ENCODE data around the gene DUSP28.

DNA sequence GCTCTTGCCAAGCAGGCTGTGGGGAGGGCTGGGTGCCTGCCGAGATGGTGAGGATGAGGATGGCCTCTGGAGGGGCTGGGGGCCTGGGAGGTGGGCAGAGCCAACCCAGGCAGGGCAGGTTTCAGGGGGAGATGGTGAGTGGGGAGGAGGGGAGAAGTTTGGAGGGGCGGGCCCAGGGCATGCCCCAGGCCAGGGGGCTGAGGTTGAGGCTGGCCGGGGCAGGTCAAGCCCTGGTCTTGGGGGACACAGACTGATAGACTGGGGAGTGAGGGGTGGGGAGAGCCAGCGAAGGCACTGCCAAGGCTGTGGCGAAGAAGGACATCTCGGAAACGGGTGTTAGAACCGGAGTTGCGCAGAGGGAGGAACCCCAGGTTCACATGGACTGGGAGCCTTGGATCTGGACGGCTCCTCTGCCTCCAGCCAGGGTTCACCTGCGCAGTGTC lies 39.0 kb downstream of the DUSP28 start:
- TF ChIP-seq POLR2AphosphoS5 (IDR thresholded peaks at IDR 0.05): no peak
- TF ChIP-seq, protein P1, sequence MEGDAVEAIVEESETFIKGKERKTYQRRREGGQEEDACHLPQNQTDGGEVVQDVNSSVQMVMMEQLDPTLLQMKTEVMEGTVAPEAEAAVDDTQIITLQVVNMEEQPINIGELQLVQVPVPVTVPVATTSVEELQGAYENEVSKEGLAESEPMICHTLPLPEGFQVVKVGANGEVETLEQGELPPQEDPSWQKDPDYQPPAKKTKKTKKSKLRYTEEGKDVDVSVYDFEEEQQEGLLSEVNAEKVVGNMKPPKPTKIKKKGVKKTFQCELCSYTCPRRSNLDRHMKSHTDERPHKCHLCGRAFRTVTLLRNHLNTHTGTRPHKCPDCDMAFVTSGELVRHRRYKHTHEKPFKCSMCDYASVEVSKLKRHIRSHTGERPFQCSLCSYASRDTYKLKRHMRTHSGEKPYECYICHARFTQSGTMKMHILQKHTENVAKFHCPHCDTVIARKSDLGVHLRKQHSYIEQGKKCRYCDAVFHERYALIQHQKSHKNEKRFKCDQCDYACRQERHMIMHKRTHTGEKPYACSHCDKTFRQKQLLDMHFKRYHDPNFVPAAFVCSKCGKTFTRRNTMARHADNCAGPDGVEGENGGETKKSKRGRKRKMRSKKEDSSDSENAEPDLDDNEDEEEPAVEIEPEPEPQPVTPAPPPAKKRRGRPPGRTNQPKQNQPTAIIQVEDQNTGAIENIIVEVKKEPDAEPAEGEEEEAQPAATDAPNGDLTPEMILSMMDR (IDR thresholded peaks at IDR 0.05): no peak

Data from transverse colon (tissue), 4 donors.